ENCODE measurements around the gene TSC2. TPM values are rescaled to one million over a fixed set of nuclear protein-coding genes. Genes with fewer than 3 reads are reported as not detected.
"Not testable (repeated sequence)": the region's sequence is repeated elsewhere in the genome, so short reads cannot be mapped to it uniquely, and the experiment has no call there.

Gene TSC2
- total and polyA plus RNA-seq, 4 donors: 23.3 to 51.2 (median 28.7) TPM

GRCh38 chr16:2032285-2033056, 15.3 kb upstream of the TSC2 start:
- H3K4me1 ChIP-seq (ENCODE audit: control insufficient read depth in 4 of 4, insufficient read depth in 4 of 4, low read length in 3 of 4): peaks cover 23 to 89% (median 67%) of the 10 kb centered on the region in 4 donors
- 63% methylated on average over 15 of the region's 15 CpGs for whole genome bisulfite sequencing

GRCh38 chr16:2033057-2033908, 14.5 kb upstream of the TSC2 start:
- DNase-seq (ENCODE audit: low spot score): no peak
- H3K4me1 ChIP-seq (ENCODE audit: control insufficient read depth in 4 of 4, insufficient read depth in 4 of 4, low read length in 3 of 4): peaks cover 22 to 88% (median 65%) of the 10 kb centered on the region in 4 donors
- TF ChIP-seq NR2F2 (IDR thresholded peaks at IDR 0.05) (peak; percentile 2), ATF3 (IDR thresholded peaks at IDR 0.05) (no peak)
- no peaks in the 10 kb centered on the region for H3K9me3 ChIP-seq (ENCODE audit: control insufficient read depth in 4 of 4, low read length in 3 of 4)
- no peaks in the 10 kb centered on the region for H3K27me3 ChIP-seq (ENCODE audit: control insufficient read depth in 4 of 4, insufficient read depth in 4 of 4, low read length in 3 of 4)
- H3K9ac ChIP-seq (ENCODE audit: low read depth in 1 of 2, low read length in 2 of 2): peak overlapping the region; percentile 70 to 81
- WGBS: 19% methylated on average over 37 of the region's 37 CpGs
- H3K27ac ChIP-seq (ENCODE audit: low read depth in 1 of 2, low read length in 2 of 2): peak overlapping the region; percentile 93 to 97
- peak overlapping the region; percentile 26 to 53 (median 34) for H3K4me3 ChIP-seq (ENCODE audit: low read depth in 1 of 3, low read length in 3 of 3)
- H3K36me3 ChIP-seq (ENCODE audit: control insufficient read depth in 4 of 4, insufficient read depth in 3 of 4, low read depth in 1 of 4, low read length in 3 of 4): peaks cover 0 to 2% (median 0%) of the 10 kb centered on the region in 4 donors

More at GRCh38 chr16:2032285-2033056, 15.3 kb upstream of the TSC2 start:
- Histone ChIP-seq H3K9me3 (ENCODE audit: control insufficient read depth in 4 of 4, low read length in 3 of 4) (no peaks in the 10 kb centered on the region), H3K27ac (ENCODE audit: low read depth in 1 of 2, low read length in 2 of 2) (peak overlapping the region; percentile 93 to 97), H3K4me3 (ENCODE audit: low read depth in 1 of 3, low read length in 3 of 3) (peak overlapping the region in 1 of 3 donors; percentile 34), H3K36me3 (ENCODE audit: control insufficient read depth in 4 of 4, insufficient read depth in 3 of 4, low read depth in 1 of 4, low read length in 3 of 4) (peaks cover 0 to 2% (median 0%) of the 10 kb centered on the region in 4 donors), H3K9ac (ENCODE audit: low read depth in 1 of 2, low read length in 2 of 2) (peak overlapping the region; percentile 70 to 74), H3K27me3 (ENCODE audit: control insufficient read depth in 4 of 4, insufficient read depth in 4 of 4, low read length in 3 of 4) (no peaks in the 10 kb centered on the region)
- DNase-seq (ENCODE audit: low spot score): no peak
- TF ChIP-seq NR2F2 (IDR thresholded peaks at IDR 0.05) (peak; percentile 62), FOXA2 (IDR thresholded peaks at IDR 0.05) (no peak)

GRCh38 chr16:2033909-2034695, 13.7 kb upstream of the TSC2 start:
- H3K27me3 ChIP-seq (ENCODE audit: control insufficient read depth in 4 of 4, insufficient read depth in 4 of 4, low read length in 3 of 4); H3K36me3 ChIP-seq (ENCODE audit: control insufficient read depth in 4 of 4, insufficient read depth in 3 of 4, low read depth in 1 of 4, low read length in 3 of 4); DNase-seq (ENCODE audit: low spot score); H3K9me3 ChIP-seq (ENCODE audit: control insufficient read depth in 4 of 4, low read length in 3 of 4): not testable (repeated sequence)
- peak; percentile 54 for TF ChIP-seq YY1 (IDR thresholded peaks at IDR 0.05)
- peak; percentile 32 to 52 for TF ChIP-seq RXRA (IDR thresholded peaks at IDR 0.05)
- TF ChIP-seq EGR1 (IDR thresholded peaks at IDR 0.05; ENCODE audit: low read depth in 2 of 2): peak in 1 of 2 donors; percentile 41
- TF ChIP-seq SP1 (IDR thresholded peaks at IDR 0.05): peak; percentile 81
- peak in 1 of 2 donors; percentile 7 for TF ChIP-seq RAD21 (IDR thresholded peaks at IDR 0.05)
- TF ChIP-seq HNF4A (conservative IDR thresholded peaks at IDR 0.05): peak; percentile 36 to 66
- H3K9ac ChIP-seq (ENCODE audit: low read depth in 1 of 2, low read length in 2 of 2): peak overlapping the region; percentile 57 to 81
- peaks cover 20 to 87% (median 62%) of the 10 kb centered on the region in 4 donors for H3K4me1 ChIP-seq (ENCODE audit: control insufficient read depth in 4 of 4, insufficient read depth in 4 of 4, low read length in 3 of 4)
- peak overlapping the region; percentile 26 to 53 (median 34) for H3K4me3 ChIP-seq (ENCODE audit: low read depth in 1 of 3, low read length in 3 of 3)
- H3K27ac ChIP-seq (ENCODE audit: low read depth in 1 of 2, low read length in 2 of 2): peak overlapping the region; percentile 93 to 98
- WGBS: 16% methylated on average over 16 of the region's 32 CpGs

All from liver (tissue), 9 donors.